ENCODE data around the gene ITGA6.
A peak's percentile ranks its signal among the peaks of the same experiment; 100 is the strongest.

ITGA6 gene

GRCh38 chr2:172403402-172403801, 24.0 kb upstream of the ITGA6 start:
- Histone ChIP-seq H3K27me3 (ENCODE audit: insufficient read depth, low read depth, severe bottlenecking) (no peaks in the 10 kb centered on the region), H3K36me3 (no peaks in the 10 kb centered on the region), H3K9me3 (ENCODE audit: severe bottlenecking) (no peaks in the 10 kb centered on the region)

GRCh38 chr2:172403881-172404468, 23.4 kb upstream of the ITGA6 start:
- Histone ChIP-seq H3K27me3 (ENCODE audit: insufficient read depth, low read depth, severe bottlenecking) (no peaks in the 10 kb centered on the region), H3K27ac (no peak overlapping the region), H3K9me3 (ENCODE audit: severe bottlenecking) (no peaks in the 10 kb centered on the region), H3K36me3 (no peaks in the 10 kb centered on the region), H3K4me3 (ENCODE audit: low read depth, low read length) (no peak overlapping the region)
- no peak for DNase-seq
- TF ChIP-seq CTCF (IDR thresholded peaks at IDR 0.05; ENCODE audit: low read depth, low read length) = no peak

More at GRCh38 chr2:172403402-172403801, 24.0 kb upstream of the ITGA6 start:
- TF ChIP-seq CTCF (IDR thresholded peaks at IDR 0.05; ENCODE audit: low read depth, low read length) = no peak
- H3K27ac ChIP-seq = no peak overlapping the region
- no peak for DNase-seq
- H3K4me3 ChIP-seq (ENCODE audit: low read depth, low read length) = no peak overlapping the region

GRCh38 chr2:172404824-172405223, 22.6 kb upstream of the ITGA6 start:
- Histone ChIP-seq H3K27ac (no peak overlapping the region), H3K36me3 (no peaks in the 10 kb centered on the region), H3K27me3 (ENCODE audit: insufficient read depth, low read depth, severe bottlenecking) (no peaks in the 10 kb centered on the region), H3K9me3 (ENCODE audit: severe bottlenecking) (no peaks in the 10 kb centered on the region), H3K4me3 (ENCODE audit: low read depth, low read length) (no peak overlapping the region)
- no peak for TF ChIP-seq CTCF (IDR thresholded peaks at IDR 0.05; ENCODE audit: low read depth, low read length)
- no peak for DNase-seq

- Histone ChIP-seq H3K9me3 (ENCODE audit: severe bottlenecking) (no peaks in the 10 kb centered on the region), H3K36me3 (no peaks in the 10 kb centered on the region), H3K4me3 (ENCODE audit: low read depth, low read length) (no peak overlapping the region), H3K27me3 (ENCODE audit: insufficient read depth, low read depth, severe bottlenecking) (no peaks in the 10 kb centered on the region), H3K27ac (no peak overlapping the region)
- no peak for DNase-seq
- no peak for TF ChIP-seq CTCF (IDR thresholded peaks at IDR 0.05; ENCODE audit: low read depth, low read length)
These were observed 21.7 kb upstream of the ITGA6 start for GRCh38 chr2:172405673-172406072.

- DNase-seq = peak; percentile 15
- H3K4me3 ChIP-seq (ENCODE audit: low read depth, low read length) = no peak overlapping the region
These were observed 19.1 kb upstream of the ITGA6 start for GRCh38 chr2:172408143-172408766.

More at GRCh38 chr2:172408143-172408766, 19.1 kb upstream of the ITGA6 start:
- Histone ChIP-seq H3K27ac (no peak overlapping the region), H3K9me3 (ENCODE audit: severe bottlenecking) (no peaks in the 10 kb centered on the region), H3K36me3 (no peaks in the 10 kb centered on the region), H3K27me3 (ENCODE audit: insufficient read depth, low read depth, severe bottlenecking) (no peaks in the 10 kb centered on the region)
- TF ChIP-seq CTCF (IDR thresholded peaks at IDR 0.05; ENCODE audit: low read depth, low read length) = no peak
